GM12878 (cell line): ENCODE results near the gene CD83. TPM values are rescaled to one million over a fixed set of nuclear protein-coding genes. Genes with fewer than 3 reads are reported as not detected.

Experiments
- ATAC-seq: fragments of 200-7000 bp; cut with Tn5 transposase; 3 replicates; pipeline ENCODE4 v1.9.1; 2020; ENCODE audit warnings: mild to moderate bottlenecking, moderate library complexity
- BruUV-seq: library from RNA; stranded (reverse); fragments of 400-500 nt; replicated peaks from 2 replicates; lab custom pipeline; 2021; lab: Mats Ljungman, UMichigan
- CTCF ChIA-PET: fragments of 300-600 bp; sonication (Branson Sonifier 250); formaldehyde crosslinking; extraction: SDS; loops from one replicate; lab custom pipeline; 2021; ENCODE audit warnings: inconsistent platforms; lab: Yijun Ruan, JAX
- POLR2A ChIA-PET: fragments of 350-600 bp; formaldehyde crosslinking; extraction: SDS; loops from one replicate; lab custom pipeline; 2021; ENCODE audit warnings: inconsistent platforms; lab: Charles Lee
- RAD21 ChIA-PET: fragments of 300-600 bp; sonication (Branson Sonifier 250); formaldehyde crosslinking; loops from one replicate; lab custom pipeline; 2023; ENCODE audit warnings: antibody characterized with exemption; ENCODE audit not compliant: unreplicated experiment; lab: Charles Lee
- SMC1A ChIA-PET: fragments of 300-600 bp; sonication (Branson Sonifier 250); formaldehyde crosslinking; loops from one replicate; lab custom pipeline; 2023; ENCODE audit not compliant: unreplicated experiment, uncharacterized antibody; lab: Charles Lee
- DNase-seq: peaks from one replicate; pipeline ENCODE4 v3.0.0-alpha.2; 2011; ENCODE audit warnings: low read depth, low spot score
- FAIRE-seq: peaks from 3 replicates; lab custom pipeline; 2011; peaks lifted over from hg19 to GRCh38; lab: Jason Lieb, UNC
- H2AFZ ChIP-seq: 2 replicates; pipeline ENCODE4 v1.6.0; 2011; ENCODE audit warnings: low read depth, low read length, control low read depth; ENCODE audit not compliant: control insufficient read depth
- H3K27ac ChIP-seq: 2 replicates; pipeline ENCODE4 v1.5.1; 2011; ENCODE audit warnings: control low read depth; ENCODE audit not compliant: control insufficient read depth, insufficient read depth
- H3K27me3 ChIP-seq, 2 experiments: replicated peaks in 1 of 2; 2 replicates each; pipeline versions ENCODE4 v1.6.0 to v1.6.1; 2011; ENCODE audit warnings: low read length in 1 of 2; ENCODE audit not compliant: control insufficient read depth in 2 of 2, insufficient read depth in 2 of 2
- H3K36me3 ChIP-seq, 2 experiments: 2 replicates each; pipeline ENCODE4 v1.5.1; 2011; ENCODE audit warnings: low read length in 1 of 2; ENCODE audit not compliant: control insufficient read depth in 2 of 2, insufficient read depth in 2 of 2
- H3K4me1 ChIP-seq: 2 replicates; pipeline ENCODE4 v1.6.1; 2011; ENCODE audit warnings: mild to moderate bottlenecking, low read length, moderate library complexity, mixed read lengths; ENCODE audit not compliant: control insufficient read depth, insufficient read depth
- H3K4me2 ChIP-seq: 2 replicates; pipeline ENCODE4 v1.6.0; 2011; ENCODE audit warnings: control low read depth; ENCODE audit not compliant: control insufficient read depth, insufficient read depth
- H3K4me3 ChIP-seq: fragments of 200-600 bp; sonication (generic); 2 replicates; pipeline ENCODE4 v1.5.1; 2016
- H3K79me2 ChIP-seq: 2 replicates; pipeline ENCODE4 v1.6.0; 2011; ENCODE audit warnings: low read length; ENCODE audit not compliant: control insufficient read depth, insufficient read depth
- H3K9ac ChIP-seq: 2 replicates; pipeline ENCODE4 v1.8.0; 2011; ENCODE audit warnings: low read length, control low read depth, mixed read lengths; ENCODE audit not compliant: control insufficient read depth, insufficient read depth
- H3K9me3 ChIP-seq: replicated peaks from 3 replicates; pipeline ENCODE4 v1.5.1; 2011; ENCODE audit warnings: mild to moderate bottlenecking, low read length; ENCODE audit not compliant: control insufficient read depth, insufficient read depth
- H4K20me1 ChIP-seq: 2 replicates; pipeline ENCODE4 v1.6.0; 2011; ENCODE audit not compliant: control insufficient read depth, insufficient read depth
- CHD2 ChIP-seq: IDR thresholded peaks from 2 replicates; pipeline ENCODE4 v1.6.1; 2011; ENCODE audit warnings: low read depth, low read length, improper control_type of control experiment, borderline replicate concordance
- PAX8 ChIP-seq: fragments of 450-650 bp; IDR thresholded peaks from 2 replicates; pipeline ENCODE4 v1.6.1; 2017; ENCODE audit warnings: mild to moderate bottlenecking, moderate library complexity
- PRDM15 ChIP-seq: fragments of 450-650 bp; formaldehyde crosslinking; IDR thresholded peaks from 2 replicates; pipeline ENCODE4 v1.4.0; 2020; ENCODE audit warnings: mild to moderate bottlenecking, moderate library complexity
- STAT3 ChIP-seq: IDR thresholded peaks from 2 replicates; pipeline ENCODE4 v1.6.1; 2011; ENCODE audit warnings: low read depth, low read length, improper control_type of control experiment
- WGBS: methylation state at CpG from one replicate; pipeline ENCODE4 v1.1.6; 2016; ENCODE audit warnings: low lambda C conversion rate; ENCODE audit not compliant: insufficient replicate concordance, insufficient coverage; ENCODE audit errors: missing lambda C conversion rate; 5-methylcytosine and 5-hydroxymethylcytosine counted together
- in situ Hi-C: fragments of 300-500 bp; cut with MboI; formaldehyde crosslinking; loops from 9 replicates; pipeline ENCODE4 v1.14.3; 2018; ENCODE audit warnings: mixed read lengths
- intact Hi-C: fragments of 100-400 bp; cut with micrococcal nuclease; formaldehyde crosslinking; loops from one replicate; pipeline ENCODE4 v1.14.2; 2022; ENCODE audit not compliant: unreplicated experiment
- polyA plus RNA-seq, 11 experiments: library from polyadenylated mRNA; depleted of rRNA in 4 of 11; unstranded in 6 of 11; stranded (reverse) in 5 of 11; fragments of >200 nt; fragmentation: Nextera tagmentation in 4 of 11; fragmentation: Illumina TruSeq in 1 of 11; extraction: Ambion mirVana in 4 of 11; extraction: Trizol in 1 of 11; gene quantifications; 1 replicate in 1 of 11; 2 replicates in 10 of 11; pipeline versions ENCODE4 v1.2.1 to v1.2.3, GENCODE V29; 2011 to 2016; ENCODE audit warnings: inconsistent platforms in 2 of 11, missing spikeins in 2 of 11, low read depth in 1 of 11
- total RNA-seq, 4 experiments: library from RNA; depleted of rRNA in 3 of 4; stranded (reverse); fragments of >200 nt in 3 of 4; fragmentation: Illumina TruSeq in 1 of 4; extraction: Trizol in 1 of 4; gene quantifications; 2 replicates each; pipeline versions ENCODE4 v1.2.1 to v1.2.3, GENCODE V29; 2013 to 2021

The CD83 gene
- total and polyA plus RNA-seq, 10 of the 15 experiments (the other 5 are each of a cell fraction or from before 2014, with no cell fraction given), result 76.1 to 174 (median 129) TPM

- no peaks in the 10 kb centered on the region for H3K27me3 ChIP-seq
- H3K27ac ChIP-seq, result no peak overlapping the region
- DNase-seq, result no peak
- WGBS, result 82% methylated on average over 7 of the region's 7 CpGs
- H3K9me3 ChIP-seq, result no peaks in the 10 kb centered on the region
- CTCF ChIA-PET, result interaction anchor here (0.7 to 15.4 kb wide), 8 partner anchors 9 to 481 kb away, joined by 3 to 204 read pairs (median 10); no protein-coding TSS in a partner anchor
- H3K79me2 ChIP-seq, result no peaks in the 10 kb centered on the region
- no peak for ATAC-seq
- H3K4me2 ChIP-seq, result no peak overlapping the region
- FAIRE-seq, result no peak
- RAD21 ChIA-PET, result interaction anchor here (0.8 to 2.9 kb wide), 5 partner anchors 11 to 276 kb away, joined by 3 to 13 read pairs (median 4); no protein-coding TSS in a partner anchor
- no peak overlapping the region for H3K9ac ChIP-seq
- no peak overlapping the region for H3K4me3 ChIP-seq
- intact Hi-C loops, result loop anchor here (10.0 kb wide), 1 partner anchor 355 kb away; no protein-coding TSS in a partner anchor
- in situ Hi-C loops, result no loop called here
- no peak overlapping the region for H2AFZ ChIP-seq
- H4K20me1 ChIP-seq, result no peaks in the 10 kb centered on the region
- POLR2A ChIA-PET, result no interaction called here
- BruUV-seq, result no TSS peak
- no peak for TF ChIP-seq PRDM15 (CRISPR knock-in tag)
- no peak for TF ChIP-seq STAT3
- TF ChIP-seq PAX8, result no peak
- no peak for TF ChIP-seq CHD2
- SMC1A ChIA-PET, result interaction anchor here (1.3 to 2.8 kb wide), 5 partner anchors 21 to 240 kb away, joined by 6 to 20 read pairs (median 10); no protein-coding TSS in a partner anchor
- no peaks in the 10 kb centered on the region; a peak in 1 of 4 replicates for H3K36me3 ChIP-seq
- H3K4me1 ChIP-seq, result peaks cover 7% of the 10 kb centered on the region; the same call in 1 of the 2 replicates
Measured at GRCh38 chr6:14149739-14150130, 32.2 kb downstream of the CD83 start.
